HCT116 (cell line): ENCODE results near the gene ZFP57. TPM values are rescaled to one million over a fixed set of nuclear protein-coding genes. Genes with fewer than 3 reads are reported as not detected.

ENCODE experiments used
- ATAC-seq: fragments of 200-7000 bp; cut with Tn5 transposase; 2 replicates; pipeline ENCODE4 v1.9.1; 2020; ENCODE audit warnings: mild to moderate bottlenecking, moderate library complexity
- Bru-seq: library from RNA; stranded (reverse); fragments of 400-500 nt; gene quantifications from one replicate; lab custom pipeline; 2021; lab: Mats Ljungman, UMichigan
- BruChase-seq, 2 experiments: library from RNA; stranded (reverse); fragments of 400-500 nt; gene quantifications; one replicate each; lab custom pipeline; 2021; lab: Mats Ljungman, UMichigan
- BruUV-seq: library from RNA; stranded (reverse); fragments of 400-500 nt; replicated peaks from 2 replicates; lab custom pipeline; 2021; lab: Mats Ljungman, UMichigan
- CTCF ChIA-PET: fragments of 300-600 bp; sonication (Branson Sonifier 250); formaldehyde crosslinking; loops from one replicate; lab custom pipeline; 2021; ENCODE audit warnings: antibody characterized with exemption; lab: Charles Lee
- POLR2A ChIA-PET: fragments of 300-600, 350-600 bp; sonication (Branson Sonifier 250); formaldehyde crosslinking; loops from one replicate; lab custom pipeline; 2021; ENCODE audit warnings: antibody characterized with exemption; lab: Charles Lee
- RAD21 ChIA-PET, 2 experiments: fragments of 300-600 bp; sonication (Branson Sonifier 250); formaldehyde crosslinking; loops; one replicate each; lab custom pipeline; 2023; ENCODE audit warnings: low total read pairs in 2 of 2; ENCODE audit not compliant: uncharacterized antibody in 2 of 2, unreplicated experiment in 2 of 2, low non-redundant PET in 1 of 2; lab: Charles Lee
- DNase-seq: peaks from one replicate; pipeline ENCODE4 v3.0.0-alpha.2; 2010; ENCODE audit warnings: low read depth, low spot score
- H2AFZ ChIP-seq: fragments of 200-600 bp; shearing (Covaris generic), sonication (generic); 2 replicates; pipeline ENCODE4 v1.6.1; 2017; ENCODE audit warnings: low read depth, mixed run types, mixed read lengths, antibody characterized with exemption, low read length; ENCODE audit not compliant: poor library complexity, severe bottlenecking
- H3K27ac ChIP-seq: 2 replicates; pipeline ENCODE4 v1.5.1; 2012; ENCODE audit warnings: low read depth, low read length
- H3K27me3 ChIP-seq: fragments of 200-600 bp; sonication (generic); 2 replicates; pipeline ENCODE4 v1.6.1; 2016; ENCODE audit warnings: mixed run types, low read length, mixed read lengths; ENCODE audit not compliant: insufficient read depth
- H3K36me3 ChIP-seq, 2 experiments: fragments of 200-500 bp in 1 of 2; fragments of 200-600 bp in 1 of 2; sonication (Bioruptor generic) in 1 of 2; sonication (generic) in 1 of 2; 2 replicates each; pipeline versions ENCODE4 v1.5.1 to v1.6.1; 2014 to 2016; ENCODE audit warnings: low read length in 2 of 2, inconsistent platforms in 1 of 2, mixed read lengths in 1 of 2, mixed run types in 1 of 2; ENCODE audit not compliant: insufficient read depth in 2 of 2, control insufficient read depth in 1 of 2
- H3K4me1 ChIP-seq, 2 experiments: fragments of 200-600 bp in 1 of 2; sonication (generic) in 1 of 2; 2 replicates each; pipeline versions ENCODE4 v1.5.1 to v1.6.1; 2012 to 2017; ENCODE audit warnings: low read length in 2 of 2, inconsistent platforms in 1 of 2, mild to moderate bottlenecking in 1 of 2, mixed read lengths in 1 of 2, mixed run types in 1 of 2, moderate library complexity in 1 of 2; ENCODE audit not compliant: insufficient read depth in 2 of 2, control insufficient read depth in 1 of 2
- H3K4me2 ChIP-seq: fragments of 200-600 bp; sonication (generic); 2 replicates; pipeline ENCODE4 v1.6.1; 2017; ENCODE audit warnings: mixed run types, low read length, mixed read lengths
- H3K4me3 ChIP-seq, 2 experiments: fragments of 200-600 bp in 1 of 2; sonication (generic) in 1 of 2; replicated peaks in 1 of 2; 2 replicates each; pipeline ENCODE4 v1.5.1; 2011 to 2016; ENCODE audit warnings: low read length in 2 of 2, control low read depth in 1 of 2, low read depth in 1 of 2, mild to moderate bottlenecking in 1 of 2, mixed read lengths in 1 of 2, mixed run types in 1 of 2
- H3K79me2 ChIP-seq: fragments of 200-600 bp; sonication (generic); 2 replicates; pipeline ENCODE4 v1.6.1; 2017; ENCODE audit warnings: mild to moderate bottlenecking, mixed run types, low read length, moderate library complexity, mixed read lengths; ENCODE audit not compliant: insufficient read depth
- H3K9ac ChIP-seq: fragments of 200-600 bp; sonication (generic); 2 replicates; pipeline ENCODE4 v1.6.1; 2016; ENCODE audit warnings: low read length, mixed read lengths
- H3K9me2 ChIP-seq: fragments of 200-600 bp; sonication (generic), shearing (Covaris generic); 2 replicates; pipeline ENCODE4 v1.6.1; 2017; ENCODE audit warnings: mixed run types, mild to moderate bottlenecking, moderate library complexity; ENCODE audit not compliant: insufficient read depth
- H3K9me3 ChIP-seq, 2 experiments: fragments of 200-500 bp in 1 of 2; fragments of 200-600 bp in 1 of 2; sonication (Bioruptor generic) in 1 of 2; sonication (generic) in 1 of 2; 2 replicates each; pipeline ENCODE4 v1.6.1; 2014 to 2017; ENCODE audit warnings: low read length in 2 of 2, mixed read lengths in 2 of 2, inconsistent platforms in 1 of 2, low read depth in 1 of 2, mild to moderate bottlenecking in 1 of 2, mixed run types in 1 of 2, moderate library complexity in 1 of 2; ENCODE audit not compliant: control insufficient read depth in 1 of 2, insufficient read depth in 1 of 2
- H4K20me1 ChIP-seq: fragments of 200-600 bp; sonication (generic), shearing (Covaris generic); 2 replicates; pipeline ENCODE4 v1.6.1; 2017; ENCODE audit warnings: mixed run types, mild to moderate bottlenecking, moderate library complexity; ENCODE audit not compliant: insufficient read depth
- CBX3 ChIP-seq: IDR thresholded peaks from 2 replicates; pipeline ENCODE4 v1.6.1; 2012; ENCODE audit warnings: low read depth
- CTCF ChIP-seq, 3 experiments: fragments of 200-600 bp in 1 of 3; sonication (generic) in 1 of 3; IDR thresholded peaks in 2 of 3; conservative IDR thresholded peaks in 1 of 3; 2 replicates each; pipeline ENCODE4 v1.5.1; 2012 to 2017; ENCODE audit warnings: low read depth in 2 of 3, low read length in 2 of 3, antibody characterized with exemption in 1 of 3, borderline replicate concordance in 1 of 3, control low read depth in 1 of 3, mild to moderate bottlenecking in 1 of 3, mixed read lengths in 1 of 3, mixed run types in 1 of 3, moderate library complexity in 1 of 3; ENCODE audit not compliant: insufficient read depth in 1 of 3
- EGR1 ChIP-seq: IDR thresholded peaks from 2 replicates; pipeline ENCODE4 v1.6.1; 2012; ENCODE audit warnings: low read depth
- ELF1 ChIP-seq: IDR thresholded peaks from 2 replicates; pipeline ENCODE4 v1.6.1; 2012; ENCODE audit warnings: low read depth, borderline replicate concordance
- FOSL1 ChIP-seq: IDR thresholded peaks from 2 replicates; pipeline ENCODE4 v1.6.1; 2012; ENCODE audit warnings: low read depth
- JUND ChIP-seq: IDR thresholded peaks from 2 replicates; pipeline ENCODE4 v1.6.1; 2012
- MAX ChIP-seq: IDR thresholded peaks from 2 replicates; pipeline ENCODE4 v1.6.1; 2012
- POLR2A ChIP-seq: IDR thresholded peaks from 2 replicates; pipeline ENCODE4 v1.7.0; 2011; ENCODE audit warnings: borderline replicate concordance; ENCODE audit not compliant: insufficient read depth, insufficient read length; ENCODE audit errors: extremely low read depth
- POLR2AphosphoS5 ChIP-seq: IDR thresholded peaks from 2 replicates; pipeline ENCODE4 v1.6.1; 2011; ENCODE audit warnings: mild to moderate bottlenecking, low read depth, low read length, moderate library complexity
- RAD21 ChIP-seq: IDR thresholded peaks from 2 replicates; pipeline ENCODE4 v1.6.1; 2012; ENCODE audit warnings: low read depth, mild to moderate bottlenecking
- REST ChIP-seq: IDR thresholded peaks from 2 replicates; pipeline ENCODE4 v1.6.1; 2012; ENCODE audit warnings: low read depth
- SP1 ChIP-seq: IDR thresholded peaks from 2 replicates; pipeline ENCODE4 v1.6.1; 2012; ENCODE audit warnings: low read depth
- SRF ChIP-seq: IDR thresholded peaks from 2 replicates; pipeline ENCODE4 v1.6.1; 2012; ENCODE audit warnings: low read depth
- TCF7L2 ChIP-seq: IDR thresholded peaks from 2 replicates; pipeline ENCODE4 v1.7.0; 2011; ENCODE audit warnings: borderline replicate concordance, inconsistent platforms; ENCODE audit not compliant: insufficient read depth, insufficient read length; ENCODE audit errors: extremely low read depth
- ZBTB33 ChIP-seq: IDR thresholded peaks from 2 replicates; pipeline ENCODE4 v1.6.1; 2011; ENCODE audit warnings: mild to moderate bottlenecking, low read length, moderate library complexity; ENCODE audit not compliant: insufficient replicate concordance; ENCODE audit errors: extremely low read depth
- ZFX ChIP-seq: fragments of 450-650 bp; IDR thresholded peaks from 2 replicates; pipeline ENCODE4 v1.6.1; 2017
- intact Hi-C: fragments of 100-400 bp; cut with micrococcal nuclease; formaldehyde crosslinking; loops from 2 replicates; pipeline ENCODE4 v1.10.0; 2022
- long read RNA-seq: library from polyadenylated mRNA; unstranded; transcript quantifications from one replicate; pipeline ENCODE4 v2.0.0, GENCODE V29; 2021; ENCODE audit not compliant: unreplicated experiment
- polyA plus RNA-seq: library from polyadenylated mRNA; unstranded; fragments of >200 nt; gene quantifications from 2 replicates; pipeline ENCODE4 v1.2.1, GENCODE V29; 2012; ENCODE audit warnings: missing spikeins
- total RNA-seq: library from RNA; stranded (reverse); gene quantifications from one replicate; pipeline ENCODE4 v1.2.1, GENCODE V29; 2021; ENCODE audit not compliant: unreplicated experiment

ZFP57 gene
- not detected for total RNA-seq
- not detected in 2 replicates for polyA plus RNA-seq
- percentile 8 among the genes with signal in this experiment for Bru-seq, nascent RNA
- percentile 8 among the genes with signal in this experiment for BruChase-seq, experiment 1, labeled RNA remaining after a 6-hour chase
- BruChase-seq, experiment 2, labeled RNA remaining after a 2-hour chase = percentile 11 among the genes with signal in this experiment
- long read RNA-seq = 0 reads

- H3K27me3 ChIP-seq = no peaks in the 10 kb centered on the region
- no peaks in the 10 kb centered on the region for H3K79me2 ChIP-seq
- H3K9me3 ChIP-seq = no peaks in the 10 kb centered on the region
- CTCF ChIA-PET = no interaction called here
- intact Hi-C loops = no loop called here
- H2AFZ ChIP-seq = no peak within 1 kb of the TSS
- RAD21 ChIA-PET = no interaction called here
- peaks cover 0 to 7% of the 10 kb centered on the region in 2 experiments; a peak in 1 of 4 replicates for H3K4me1 ChIP-seq
- no peak within 1 kb of the TSS for H3K9ac ChIP-seq
- no peak for ATAC-seq
- H3K4me2 ChIP-seq = no peak within 1 kb of the TSS
- no peaks in the 10 kb centered on the region for H3K36me3 ChIP-seq
- TF ChIP-seq REST (no peak), SP1 (no peak), POLR2A (no peak), TCF7L2 (no peak), ELF1 (no peak), ZFX (no peak), JUND (no peak), FOSL1 (no peak), MAX (no peak), ZBTB33 (no peak), SRF (no peak), EGR1 (no peak), RAD21 (no peak), CTCF (IDR thresholded peaks at IDR 0.05 in 2 of 3, conservative IDR thresholded peaks at IDR 0.05 in 1 of 3; ENCODE audit: borderline replicate concordance in 1 of 3, insufficient read depth in 1 of 3, low read depth in 2 of 3, low read length in 2 of 3) (no peak), POLR2AphosphoS5 (no peak), CBX3 (no peak)
- H3K9me2 ChIP-seq = no peaks in the 10 kb centered on the region
- no TSS peak for BruUV-seq
- no peak for DNase-seq
- H3K27ac ChIP-seq = no peak within 1 kb of the TSS
- no peak within 1 kb of the TSS for H3K4me3 ChIP-seq
- POLR2A ChIA-PET = no interaction called here
- no peaks in the 10 kb centered on the region for H4K20me1 ChIP-seq
These were observed at the start of gene ZFP57 for GRCh38 chr6:29680904-29681303. ZFP57 (minus strand) TSS chr6:29681152; CDS start chr6:29677003, 4,149 bp downstream.
